AG10803 (cell line): Measurements from ENCODE around the gene ATXN1.

Source experiments
- DNase-seq: peaks from one replicate; pipeline ENCODE4 v3.0.0; 2010; ENCODE audit warnings: low read depth
- H3K4me3 ChIP-seq: 2 replicates; pipeline ENCODE4 v1.5.1; 2011; ENCODE audit warnings: mild to moderate bottlenecking, low read length, control low read depth
- CTCF ChIP-seq: conservative IDR thresholded peaks from 2 replicates; pipeline ENCODE4 v1.5.1; 2011; ENCODE audit warnings: mild to moderate bottlenecking, low read length, control low read depth, inconsistent platforms

The ATXN1 gene

GRCh38 chr6:16782278-16782677 is 21.0 kb upstream of the ATXN1 start:
- TF ChIP-seq CTCF = no peak
- H3K4me3 ChIP-seq = no peak overlapping the region
- no peak for DNase-seq

GRCh38 chr6:16781348-16782169 is 20.3 kb upstream of the ATXN1 start:
- H3K4me3 ChIP-seq = no peak overlapping the region
- TF ChIP-seq CTCF = no peak
- DNase-seq = peak; percentile 38

- H3K4me3 ChIP-seq = no peak overlapping the region
- DNase-seq = no peak
- TF ChIP-seq CTCF = no peak
Observed at GRCh38 chr6:16778521-16778920, 17.3 kb upstream of the ATXN1 start.

- no peak for DNase-seq
- no peak overlapping the region for H3K4me3 ChIP-seq
- no peak for TF ChIP-seq CTCF
Observed at GRCh38 chr6:16777794-16778193, 16.5 kb upstream of the ATXN1 start.

GRCh38 chr6:16776394-16777017 is 15.2 kb upstream of the ATXN1 start:
- no peak for DNase-seq
- H3K4me3 ChIP-seq = no peak overlapping the region
- 0 out of 2 replicates have a peak, but pooled peaks have one; percentile 13 for TF ChIP-seq CTCF

GRCh38 chr6:16774437-16774836 is 13.2 kb upstream of the ATXN1 start:
- DNase-seq = no peak
- no peak for TF ChIP-seq CTCF
- H3K4me3 ChIP-seq = no peak overlapping the region

- no peak for DNase-seq
- TF ChIP-seq CTCF = no peak
- no peak overlapping the region for H3K4me3 ChIP-seq
Observed at GRCh38 chr6:16773362-16773761, 12.1 kb upstream of the ATXN1 start.
